Right atrium auricular region (tissue), 2 donors: ENCODE results near the gene MOB3A. TPM values are rescaled to one million over a fixed set of nuclear protein-coding genes. Genes with fewer than 3 reads are reported as not detected.
"Not testable (repeated sequence)": the region's sequence is repeated elsewhere in the genome, so short reads cannot be mapped to it uniquely, and the experiment has no call there.

Experiments used
- DNase-seq: peaks from one replicate; pipeline ENCODE4 v3.0.0-alpha.2; 2019; ENCODE audit warnings: low spot score
- H3K27ac ChIP-seq, 2 donors: fragments of 200-600 bp; sonication (generic); 1 replicate in 1 of 2; 2 replicates in 1 of 2; pipeline ENCODE4 v1.5.1; 2016 to 2019
- H3K27me3 ChIP-seq, 2 donors: fragments of 200-600 bp; sonication (generic); one replicate each; pipeline versions ENCODE4 v1.5.1 to v1.6.0; 2017 to 2019
- H3K36me3 ChIP-seq: fragments of 200-600 bp; sonication (generic); one replicate; pipeline ENCODE4 v1.5.1; 2016
- H3K4me1 ChIP-seq, 2 donors: fragments of 200-600 bp; sonication (generic); one replicate each; pipeline versions ENCODE4 v1.5.1 to v1.6.0; 2017 to 2019
- H3K4me3 ChIP-seq, 2 donors: fragments of 200-600 bp; sonication (generic); 1 replicate in 1 of 2; 2 replicates in 1 of 2; pipeline ENCODE4 v1.5.1; 2017 to 2019; ENCODE audit warnings: mild to moderate bottlenecking in 1 of 2, moderate library complexity in 1 of 2
- H3K9me3 ChIP-seq, 2 donors: fragments of 200-600 bp; sonication (generic); one replicate each; pipeline ENCODE4 v1.5.1; 2019
- total RNA-seq, 2 donors: library from RNA; depleted of rRNA; stranded (reverse); fragments of >200 nt; gene quantifications; one replicate each; pipeline ENCODE4 v1.1.0, GENCODE V29; 2016
- TF ChIP-seq, protein P1 (sequence below), 2 donors: fragments of 200-600 bp; sonication (generic); IDR thresholded peaks; one replicate each; pipeline ENCODE4 v1.5.1; 2019; ENCODE audit warnings: antibody characterized with exemption in 2 of 2

Gene MOB3A
- total RNA-seq, 2 donors from 2014 or later = 19.7 to 29.4 TPM

DNA sequence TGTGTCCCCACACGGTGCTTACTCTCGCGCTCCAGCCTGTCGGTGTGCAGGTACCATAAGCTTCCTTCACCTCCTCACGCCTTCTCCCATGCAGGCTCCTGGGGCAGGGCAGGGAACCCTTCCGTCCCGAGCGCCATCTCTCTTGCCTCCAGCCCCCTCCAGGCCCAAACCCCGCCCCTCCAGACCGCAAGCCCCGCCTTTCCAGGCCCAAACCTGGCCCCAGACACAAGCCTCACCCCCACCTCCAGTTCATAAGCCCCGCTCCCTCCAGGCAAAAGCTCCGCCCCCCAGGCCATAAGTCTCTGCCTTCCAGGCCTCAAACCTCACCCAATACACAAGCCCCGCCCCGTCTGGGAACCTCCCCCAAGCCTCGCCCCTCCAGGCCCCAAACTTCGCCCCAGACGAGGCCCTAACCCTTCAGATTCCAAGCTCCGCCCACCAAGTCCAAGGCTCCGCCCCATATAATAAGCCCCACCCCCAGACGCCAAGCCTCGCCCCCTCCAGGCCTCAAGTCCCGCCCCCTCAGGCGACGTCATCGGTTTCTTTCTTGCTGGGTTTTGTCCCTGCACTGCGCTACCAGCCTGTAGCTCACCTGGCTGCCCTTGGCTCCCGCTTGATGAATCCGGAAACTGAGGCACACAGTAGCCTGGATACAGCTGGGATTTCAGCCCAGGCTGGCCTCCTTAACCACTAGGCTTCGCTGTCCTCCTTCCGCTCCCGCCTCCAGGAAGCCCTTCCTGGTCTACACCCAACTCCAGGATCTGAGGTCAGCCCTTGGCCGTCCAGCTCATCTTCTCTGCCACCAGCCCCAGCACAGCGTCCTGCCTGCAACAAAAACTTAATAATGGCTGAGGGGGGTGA is 61.2 kb downstream of the MOB3A start:
- Histone ChIP-seq H3K4me3 (no peak overlapping the region), H3K9me3 (peaks cover 0 to 10% of the 10 kb centered on the region in 2 donors), H3K27ac (peak overlapping the region in 1 of 2 donors; percentile 5), H3K4me1 (peaks cover 0 to 40% of the 10 kb centered on the region in 2 donors), H3K27me3 (no peaks in the 10 kb centered on the region), H3K36me3 (peaks cover 22% of the 10 kb centered on the region)
- no peak for DNase-seq
- TF ChIP-seq, protein P1, sequence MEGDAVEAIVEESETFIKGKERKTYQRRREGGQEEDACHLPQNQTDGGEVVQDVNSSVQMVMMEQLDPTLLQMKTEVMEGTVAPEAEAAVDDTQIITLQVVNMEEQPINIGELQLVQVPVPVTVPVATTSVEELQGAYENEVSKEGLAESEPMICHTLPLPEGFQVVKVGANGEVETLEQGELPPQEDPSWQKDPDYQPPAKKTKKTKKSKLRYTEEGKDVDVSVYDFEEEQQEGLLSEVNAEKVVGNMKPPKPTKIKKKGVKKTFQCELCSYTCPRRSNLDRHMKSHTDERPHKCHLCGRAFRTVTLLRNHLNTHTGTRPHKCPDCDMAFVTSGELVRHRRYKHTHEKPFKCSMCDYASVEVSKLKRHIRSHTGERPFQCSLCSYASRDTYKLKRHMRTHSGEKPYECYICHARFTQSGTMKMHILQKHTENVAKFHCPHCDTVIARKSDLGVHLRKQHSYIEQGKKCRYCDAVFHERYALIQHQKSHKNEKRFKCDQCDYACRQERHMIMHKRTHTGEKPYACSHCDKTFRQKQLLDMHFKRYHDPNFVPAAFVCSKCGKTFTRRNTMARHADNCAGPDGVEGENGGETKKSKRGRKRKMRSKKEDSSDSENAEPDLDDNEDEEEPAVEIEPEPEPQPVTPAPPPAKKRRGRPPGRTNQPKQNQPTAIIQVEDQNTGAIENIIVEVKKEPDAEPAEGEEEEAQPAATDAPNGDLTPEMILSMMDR (IDR thresholded peaks at IDR 0.05) = no peak

DNA sequence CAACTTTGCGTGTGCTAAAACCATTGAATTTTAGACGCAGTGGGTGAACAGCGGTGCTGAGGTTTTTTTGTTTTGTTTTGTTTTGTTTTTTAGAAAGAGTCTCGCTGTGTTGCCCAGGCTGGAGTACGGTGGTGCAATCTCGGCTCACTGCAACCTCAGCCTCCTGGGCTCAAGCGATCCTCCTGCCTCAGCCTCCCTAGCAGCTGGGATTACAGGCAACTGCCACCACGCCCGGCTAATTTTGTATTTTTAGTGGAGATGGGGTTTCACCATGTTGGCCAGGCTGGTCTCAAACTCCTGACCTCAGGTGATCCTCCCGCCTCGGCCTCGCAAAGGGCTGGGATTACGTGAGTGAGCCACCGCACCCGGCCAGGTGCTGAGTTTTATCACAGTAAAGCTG is 61.9 kb downstream of the MOB3A start:
- Histone ChIP-seq H3K36me3 (peaks cover 15% of the 10 kb centered on the region), H3K27ac (peak overlapping the region in 1 of 2 donors; percentile 5), H3K4me1 (peaks cover 0 to 33% of the 10 kb centered on the region in 2 donors)
- H3K27me3 ChIP-seq, H3K9me3 ChIP-seq, DNase-seq, H3K4me3 ChIP-seq: not testable (repeated sequence)

DNA sequence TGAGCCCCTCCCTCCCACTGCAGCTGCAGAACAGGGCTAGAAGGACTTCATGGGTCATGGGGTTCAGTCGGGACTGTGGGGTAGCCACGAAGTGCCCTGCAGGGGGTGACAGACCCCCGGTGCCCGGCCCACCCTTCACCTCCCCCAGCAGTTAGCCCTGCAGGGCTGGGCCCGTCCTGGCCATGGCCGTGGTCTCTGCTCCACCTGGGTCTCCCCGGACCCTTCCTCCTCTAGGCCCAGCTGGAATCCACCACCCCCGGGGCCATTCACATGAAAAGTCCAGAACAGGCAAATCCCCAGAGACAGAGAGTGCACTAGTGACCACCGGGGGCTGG is 62.3 kb downstream of the MOB3A start:
- DNase-seq = no peak
- Histone ChIP-seq H3K36me3 (peaks cover 11% of the 10 kb centered on the region), H3K27me3 (no peaks in the 10 kb centered on the region), H3K4me1 (peaks cover 0 to 36% of the 10 kb centered on the region in 2 donors), H3K27ac (peak overlapping the region in 1 of 2 donors; percentile 95), H3K4me3 (no peak overlapping the region), H3K9me3 (peaks cover 0 to 10% of the 10 kb centered on the region in 2 donors)
- TF ChIP-seq, protein P1 (IDR thresholded peaks at IDR 0.05) = no peak

DNA sequence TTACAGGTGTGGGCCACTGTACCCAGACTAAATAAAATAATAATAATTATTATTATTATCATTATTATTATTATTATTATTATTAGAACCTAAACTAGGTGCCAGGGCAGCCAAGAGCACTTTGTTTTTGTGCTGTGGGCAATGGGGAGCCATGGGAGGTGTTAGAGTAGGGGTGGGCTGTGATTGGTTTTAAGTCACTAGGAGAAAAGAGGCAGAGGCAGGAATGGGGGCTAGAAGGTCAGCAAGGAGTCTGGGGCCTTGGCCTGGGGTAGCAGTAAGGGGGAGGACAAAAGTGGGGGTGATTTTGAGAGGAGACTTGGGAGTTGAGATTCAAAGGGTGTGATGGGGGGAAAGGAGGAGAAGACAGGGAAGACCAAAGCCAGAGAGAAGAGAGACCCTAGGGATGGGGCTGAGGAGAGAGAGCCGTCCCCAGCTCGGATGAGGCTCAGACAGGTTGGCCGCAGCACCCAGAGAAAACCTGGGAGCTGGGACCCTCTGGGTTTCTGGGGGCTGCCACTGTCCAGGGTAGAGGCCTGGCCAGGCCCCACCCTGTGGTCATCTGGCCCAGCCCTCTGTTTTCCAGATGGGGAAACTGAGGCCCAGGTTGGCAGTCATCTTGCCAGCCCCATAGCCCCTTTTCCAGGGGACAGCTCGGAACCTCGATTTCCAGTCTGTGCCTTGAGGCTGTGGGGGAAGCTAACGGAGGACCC is 62.9 kb downstream of the MOB3A start:
- peaks cover 0 to 10% of the 10 kb centered on the region in 2 donors for H3K9me3 ChIP-seq
- TF ChIP-seq, protein P1 (IDR thresholded peaks at IDR 0.05) = no peak
- H3K4me3 ChIP-seq = no peak overlapping the region
- no peak for DNase-seq
- peaks cover 5% of the 10 kb centered on the region for H3K36me3 ChIP-seq
- H3K27me3 ChIP-seq = no peaks in the 10 kb centered on the region
- peak overlapping the region; percentile 94 to 95 for H3K27ac ChIP-seq
- H3K4me1 ChIP-seq = peaks cover 0 to 41% of the 10 kb centered on the region in 2 donors

DNA sequence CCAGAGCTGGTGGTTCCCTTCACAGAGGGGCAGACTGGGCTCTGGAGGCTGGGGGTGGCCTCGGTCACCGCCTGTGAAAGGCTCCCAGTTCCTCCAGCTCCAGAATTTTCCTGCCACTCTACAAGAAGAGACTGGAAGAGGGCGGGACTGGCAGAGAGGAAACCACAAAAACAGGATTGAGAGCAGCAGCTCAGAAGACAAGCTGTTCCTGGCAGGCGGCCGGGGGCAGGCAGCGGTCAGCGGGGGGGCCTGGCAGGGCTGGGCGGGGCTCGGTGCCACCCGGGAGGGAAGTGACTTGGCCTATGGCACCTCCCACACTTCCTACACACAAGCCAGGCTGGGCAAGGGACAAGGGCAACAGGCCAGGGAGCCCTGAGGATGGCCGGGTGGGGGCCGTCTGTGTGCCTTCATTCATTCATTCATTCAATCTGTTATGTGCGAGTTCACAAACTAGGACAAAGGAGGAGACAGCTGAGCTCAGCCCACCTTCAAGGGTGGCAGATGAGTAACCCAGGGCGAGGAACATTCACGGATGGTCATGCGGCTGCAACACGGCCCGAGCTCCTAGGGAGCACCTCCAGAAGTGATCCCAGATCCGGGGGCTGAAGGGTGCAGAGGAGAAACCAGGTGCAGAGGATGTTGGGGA is 63.7 kb downstream of the MOB3A start:
- Histone ChIP-seq H3K9me3 (peaks cover 0 to 10% of the 10 kb centered on the region in 2 donors), H3K27me3 (no peaks in the 10 kb centered on the region), H3K4me1 (peaks cover 0 to 45% of the 10 kb centered on the region in 2 donors), H3K36me3 (no peaks in the 10 kb centered on the region), H3K27ac (peak overlapping the region; percentile 94 to 95), H3K4me3 (peak overlapping the region in 1 of 2 donors; percentile 16)
- TF ChIP-seq, protein P1 (IDR thresholded peaks at IDR 0.05) = no peak
- peak; percentile 97 for DNase-seq

DNA sequence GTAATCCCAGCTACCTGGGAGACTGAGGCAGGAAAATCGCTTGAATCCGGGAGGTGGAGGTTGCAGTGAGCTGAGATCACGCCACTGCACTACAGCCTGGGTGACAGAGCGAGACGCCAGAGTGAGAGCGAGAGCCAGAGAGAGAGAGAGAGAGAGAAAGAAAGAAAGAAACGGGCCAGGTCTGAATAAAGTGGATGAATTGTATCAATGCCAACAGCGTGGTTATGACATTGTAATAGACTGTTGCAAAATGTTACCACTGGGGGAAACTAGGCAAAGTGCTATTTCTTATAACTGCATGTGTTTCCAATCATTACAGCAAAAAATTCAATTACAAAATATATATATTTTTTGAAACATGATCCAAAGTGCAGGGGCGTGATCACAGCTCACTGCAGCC is 68.8 kb downstream of the MOB3A start:
- no peaks in the 10 kb centered on the region for H3K27me3 ChIP-seq
- H3K36me3 ChIP-seq = no peaks in the 10 kb centered on the region
- H3K27ac ChIP-seq = no peak overlapping the region
- peaks cover 0 to 3% of the 10 kb centered on the region in 2 donors for H3K9me3 ChIP-seq
- DNase-seq = no peak
- H3K4me3 ChIP-seq = no peak overlapping the region
- TF ChIP-seq, protein P1 (IDR thresholded peaks at IDR 0.05) = no peak
- H3K4me1 ChIP-seq = peaks cover 0 to 30% of the 10 kb centered on the region in 2 donors
